Measurements from ENCODE around the gene S1PR1. TPM values are rescaled to one million over a fixed set of nuclear protein-coding genes. Genes with fewer than 3 reads are reported as not detected.

The S1PR1 gene
- total and polyA plus RNA-seq, 2 donors (not counting 3 experiments of a cell fraction or from before 2014, with no cell fraction given), result 137 to 387 TPM

- no peaks in the 10 kb centered on the region for H3K9me1 ChIP-seq (replicated peaks; ENCODE audit: control insufficient read depth, extremely low read depth, insufficient read depth, low read length)
- peak overlapping the region; percentile 90 for H3K4me2 ChIP-seq (ENCODE audit: insufficient read depth, low read length)
- no TSS peak for BruUV-seq (replicated peaks)
- no peaks in the 10 kb centered on the region for H3K27me3 ChIP-seq (ENCODE audit: control insufficient read depth in 2 of 2, insufficient read depth in 2 of 2, low read length in 2 of 2)
- H2AFZ ChIP-seq (ENCODE audit: low read depth, low read length), result no peak overlapping the region
- peaks cover 54% of the 10 kb centered on the region for H3K4me1 ChIP-seq (ENCODE audit: control insufficient read depth, extremely low read depth, insufficient read depth, low read length)
- peak overlapping the region; percentile 99 for H3K27ac ChIP-seq (ENCODE audit: insufficient read depth, low read depth, low read length)
- dilution Hi-C loops (cut with MboI; ENCODE audit: extremely low pct_ligation_motif_present, low sequenced_read_pairs), result no loop called here
- intact Hi-C loops (cut with micrococcal nuclease), result loop anchor here (1.0 kb wide), 10 partner anchors 8 to 645 kb away; no protein-coding TSS in a partner anchor
- H3K79me2 ChIP-seq (ENCODE audit: control insufficient read depth, insufficient read depth, low read length), result peaks cover 42% of the 10 kb centered on the region
- DNase-seq (ENCODE audit: low read depth, low spot score) (peak; percentile 97), FAIRE-seq (peak; percentile 84)
- ChIA-PET POLR2A (interaction anchor here (0.7 to 3.7 kb wide), 4 partner anchors 12 to 46 kb away, joined by 3 to 20 read pairs (median 3); no protein-coding TSS in a partner anchor), CTCF (interaction anchor here (0.6 to 12.2 kb wide), 6 partner anchors 9 to 115 kb away, joined by 3 to 368 read pairs (median 3); no protein-coding TSS in a partner anchor)
- peak overlapping the region; percentile 100 for H3K9ac ChIP-seq (replicated peaks; ENCODE audit: extremely low read depth, insufficient read depth, low read length)
- H3K36me3 ChIP-seq (ENCODE audit: control insufficient read depth in 2 of 2, extremely low read depth in 1 of 2, insufficient read depth in 2 of 2, low read length in 2 of 2), result peaks cover 16 to 19% of the 10 kb centered on the region in 2 experiments
- TF ChIP-seq JUN (IDR thresholded peaks at IDR 0.05; ENCODE audit: borderline replicate concordance, insufficient read depth, insufficient read length, low read depth) (peak; percentile 93), GATA2 (IDR thresholded peaks at IDR 0.05; ENCODE audit: insufficient read depth, insufficient read length, low read depth, low read length) (peak; percentile 94), FOS (IDR thresholded peaks at IDR 0.05; ENCODE audit: borderline replicate concordance, insufficient read depth, low read length) (peak; percentile 66), POLR2A (IDR thresholded peaks at IDR 0.05; ENCODE audit: low read depth, low read length) (peak; percentile 79), POLR2AphosphoS5 (IDR thresholded peaks at IDR 0.05; ENCODE audit: insufficient read depth, low read depth, low read length) (peak; percentile 95), EZH2 (IDR thresholded peaks at IDR 0.05; ENCODE audit: borderline replicate concordance, low read depth, low read length, severe bottlenecking) (no peak)
- no peaks in the 10 kb centered on the region for H3K9me3 ChIP-seq (replicated peaks; ENCODE audit: control insufficient read depth, insufficient read depth, low read length)
- H3K4me3 ChIP-seq (replicated peaks in 1 of 3; ENCODE audit: insufficient read depth in 1 of 3, low read depth in 1 of 3, low read length in 3 of 3), result peak overlapping the region in 1 of 3 experiments; percentile 100
- no peaks in the 10 kb centered on the region for H4K20me1 ChIP-seq (replicated peaks; ENCODE audit: control insufficient read depth, extremely low read depth, insufficient read depth, low read length)
These were observed 5.7 kb downstream of the S1PR1 start for GRCh38 chr1:101242324-101243050.

GRCh38 chr1:101243751-101244150 is 6.9 kb downstream of the S1PR1 start:
- Histone ChIP-seq H3K27me3 (ENCODE audit: control insufficient read depth in 2 of 2, insufficient read depth in 2 of 2, low read length in 2 of 2) (no peaks in the 10 kb centered on the region), H3K9me3 (replicated peaks; ENCODE audit: control insufficient read depth, insufficient read depth, low read length) (no peaks in the 10 kb centered on the region), H3K27ac (ENCODE audit: insufficient read depth, low read depth, low read length) (peak overlapping the region; percentile 99), H3K36me3 (ENCODE audit: control insufficient read depth in 2 of 2, extremely low read depth in 1 of 2, insufficient read depth in 2 of 2, low read length in 2 of 2) (peaks cover 16 to 19% of the 10 kb centered on the region in 2 experiments), H4K20me1 (replicated peaks; ENCODE audit: control insufficient read depth, extremely low read depth, insufficient read depth, low read length) (no peaks in the 10 kb centered on the region), H2AFZ (ENCODE audit: low read depth, low read length) (no peak overlapping the region), H3K4me3 (replicated peaks in 1 of 3; ENCODE audit: insufficient read depth in 1 of 3, low read depth in 1 of 3, low read length in 3 of 3) (no peak overlapping the region), H3K4me1 (ENCODE audit: control insufficient read depth, extremely low read depth, insufficient read depth, low read length) (peaks cover 54% of the 10 kb centered on the region), H3K9ac (replicated peaks; ENCODE audit: extremely low read depth, insufficient read depth, low read length) (no peak overlapping the region), H3K9me1 (replicated peaks; ENCODE audit: control insufficient read depth, extremely low read depth, insufficient read depth, low read length) (no peaks in the 10 kb centered on the region), H3K4me2 (ENCODE audit: insufficient read depth, low read length) (no peak overlapping the region), H3K79me2 (ENCODE audit: control insufficient read depth, insufficient read depth, low read length) (peaks cover 30% of the 10 kb centered on the region)
- BruUV-seq (replicated peaks), result no TSS peak
- dilution Hi-C loops (cut with MboI; ENCODE audit: extremely low pct_ligation_motif_present, low sequenced_read_pairs) (no loop called here), intact Hi-C loops (cut with micrococcal nuclease) (no loop called here)
- ChIA-PET CTCF (interaction anchor here (1.2 to 12.2 kb wide), 3 partner anchors 45 to 108 kb away, joined by 4 to 368 read pairs (median 4); no protein-coding TSS in a partner anchor), POLR2A (interaction anchor here (3.7 kb wide), 1 partner anchor 45 kb away, joined by 20 read pairs; no protein-coding TSS in a partner anchor)
- no peak for TF ChIP-seq FOS (IDR thresholded peaks at IDR 0.05; ENCODE audit: borderline replicate concordance, insufficient read depth, low read length)
- TF ChIP-seq MYC (IDR thresholded peaks at IDR 0.05; ENCODE audit: low read depth, low read length), result no peak
- no peak for TF ChIP-seq GATA2 (IDR thresholded peaks at IDR 0.05; ENCODE audit: insufficient read depth, insufficient read length, low read depth, low read length)
- no peak for TF ChIP-seq CTCF (IDR thresholded peaks at IDR 0.05; ENCODE audit: extremely low read depth in 1 of 2, insufficient read depth in 1 of 2, low read depth in 1 of 2, low read length in 2 of 2)
- TF ChIP-seq POLR2AphosphoS5 (IDR thresholded peaks at IDR 0.05; ENCODE audit: insufficient read depth, low read depth, low read length), result no peak
- no peak for DNase-seq (ENCODE audit: low read depth, low spot score)
- FAIRE-seq, result no peak

All from endothelial cell of umbilical vein (primary cell).